Embryonic facial prominence (tissue), 1 donor: ENCODE data around the gene CYB561D2.

Experiments
- DNase-seq: peaks from one replicate; pipeline ENCODE4 v3.0.0-alpha.2; 2016; ENCODE audit errors: extremely low spot score

CYB561D2 gene

DNA sequence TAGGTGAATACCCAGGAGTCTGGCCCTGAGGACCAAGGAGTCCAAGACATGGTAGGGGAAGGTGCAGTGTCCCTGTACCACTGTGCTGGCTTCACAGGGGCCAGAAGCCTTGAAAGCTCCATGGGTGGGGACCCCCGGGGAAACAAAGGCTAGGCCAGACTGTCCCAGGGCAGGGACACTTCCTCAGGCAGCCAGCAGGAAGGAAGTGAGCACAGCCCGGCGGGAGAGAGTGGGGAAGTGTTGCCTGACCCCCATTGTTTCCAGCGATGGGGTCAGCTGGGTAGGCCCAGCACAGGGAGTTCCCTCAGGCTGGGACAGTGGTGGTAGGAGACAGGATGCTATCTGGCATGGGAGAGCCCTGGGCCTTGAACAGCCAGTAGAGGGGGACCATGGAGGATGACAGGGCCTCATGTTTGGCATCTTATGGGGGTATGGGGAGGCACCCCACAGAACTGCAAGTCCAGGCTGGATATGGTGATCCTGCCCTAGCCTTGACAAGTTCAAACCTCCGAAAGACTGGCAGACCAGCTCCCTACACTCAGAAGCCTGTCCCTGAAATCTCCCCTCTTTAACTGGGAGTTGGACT lies 27.0 kb upstream of the CYB561D2 start:
- DNase-seq = no peak

DNA sequence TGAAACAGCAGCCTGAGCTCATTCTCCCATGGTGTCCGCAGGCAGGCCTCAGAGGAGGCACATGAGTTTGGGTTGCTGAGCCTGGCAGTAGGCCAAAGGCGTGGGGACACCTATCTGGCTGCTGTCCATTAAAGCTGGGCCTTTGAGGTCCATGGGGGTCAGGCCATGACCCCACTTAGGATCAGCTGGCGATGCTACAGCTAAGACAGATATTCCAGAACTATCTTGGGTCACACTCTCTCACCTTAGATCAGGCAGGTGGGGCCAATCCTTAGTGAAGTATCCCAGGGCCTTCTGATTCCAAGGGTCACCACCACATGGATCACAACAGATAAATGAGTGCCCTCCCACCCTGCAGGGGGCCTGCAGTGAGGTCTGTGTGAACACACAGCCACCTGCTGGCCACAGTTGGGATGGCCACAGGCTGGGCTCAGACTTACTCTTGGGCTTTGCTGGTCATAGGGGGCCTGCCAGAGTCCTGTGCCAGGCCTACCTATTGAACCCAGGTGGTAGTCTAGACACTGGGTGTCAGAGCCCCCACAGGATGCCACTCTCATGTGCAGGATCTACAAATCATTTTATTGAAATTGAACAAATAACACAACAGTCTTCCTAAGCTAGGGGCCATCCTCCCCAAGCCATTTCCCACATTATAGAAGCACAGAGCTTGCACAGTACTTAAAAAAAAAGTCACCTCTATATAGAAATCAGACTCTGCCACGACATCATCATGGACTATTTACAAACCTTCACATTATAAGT lies 26.1 kb upstream of the CYB561D2 start:
- DNase-seq = no peak

GRCh38 chr3:50325113-50325480 lies 25.6 kb upstream of the CYB561D2 start:
- no peak for DNase-seq

DNA sequence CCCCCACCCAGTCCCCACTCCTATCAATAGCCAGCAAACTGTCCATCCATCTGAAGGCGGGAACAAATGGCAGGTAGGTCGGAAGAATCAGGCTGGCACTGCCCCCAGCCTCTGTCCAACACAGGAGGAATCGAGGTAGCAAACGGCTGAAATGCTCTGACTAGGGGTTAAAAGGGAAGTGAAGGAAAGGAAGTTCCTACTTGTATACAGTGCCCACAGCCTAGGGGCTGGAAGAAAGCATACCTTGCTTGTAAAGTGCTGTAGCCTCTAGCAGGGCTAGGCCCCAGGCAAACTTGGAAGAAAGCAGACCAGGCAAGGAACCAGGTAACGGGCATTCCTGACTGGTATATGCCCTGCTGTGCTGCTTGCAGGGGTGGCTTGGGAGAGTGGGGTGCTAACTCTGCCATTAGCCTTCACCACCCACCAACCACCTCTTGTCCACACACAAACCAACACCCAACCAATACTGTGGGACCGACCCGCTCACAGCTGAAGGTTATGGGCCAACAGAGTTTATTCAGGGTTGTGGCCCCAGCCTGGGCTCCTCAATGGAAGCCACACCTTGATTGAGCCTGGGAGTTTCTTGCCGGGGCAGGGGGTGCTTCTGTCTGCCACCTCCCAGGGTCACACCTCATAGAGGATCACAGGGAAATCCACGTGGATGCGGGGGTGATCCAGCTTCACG lies 25.0 kb upstream of the CYB561D2 start:
- no peak for DNase-seq

- no peak for DNase-seq
These were observed 24.5 kb upstream of the CYB561D2 start for GRCh38 chr3:50326182-50326541.

DNA sequence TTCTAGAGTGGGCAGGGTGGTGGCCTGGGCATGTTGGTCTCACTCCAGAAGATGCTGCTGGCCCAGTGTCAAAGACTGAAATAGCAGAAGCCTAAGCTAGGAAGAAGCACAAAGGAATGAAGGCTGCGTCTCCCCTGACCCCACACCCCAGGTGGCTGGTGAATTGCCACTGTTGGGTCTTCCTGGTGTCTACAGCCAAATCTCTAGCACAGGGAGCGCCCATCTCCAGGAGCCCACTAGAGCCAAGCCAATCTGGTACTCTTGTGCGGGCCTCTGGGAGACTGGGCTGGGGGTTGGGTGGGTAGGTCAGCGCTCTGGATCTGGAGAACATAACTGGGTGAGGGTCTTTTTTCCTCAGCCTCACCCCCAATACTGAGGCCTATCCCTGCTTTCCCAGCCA lies 23.5 kb upstream of the CYB561D2 start:
- DNase-seq = no peak

GRCh38 chr3:50327943-50328691 lies 22.5 kb upstream of the CYB561D2 start, which contains the start of gene TUSC2:
TSS of gene TUSC2 (minus strand) at chr3:50328223. CDS start at chr3:50328099, 124 bp downstream.
- peak; percentile 87 for DNase-seq

DNA sequence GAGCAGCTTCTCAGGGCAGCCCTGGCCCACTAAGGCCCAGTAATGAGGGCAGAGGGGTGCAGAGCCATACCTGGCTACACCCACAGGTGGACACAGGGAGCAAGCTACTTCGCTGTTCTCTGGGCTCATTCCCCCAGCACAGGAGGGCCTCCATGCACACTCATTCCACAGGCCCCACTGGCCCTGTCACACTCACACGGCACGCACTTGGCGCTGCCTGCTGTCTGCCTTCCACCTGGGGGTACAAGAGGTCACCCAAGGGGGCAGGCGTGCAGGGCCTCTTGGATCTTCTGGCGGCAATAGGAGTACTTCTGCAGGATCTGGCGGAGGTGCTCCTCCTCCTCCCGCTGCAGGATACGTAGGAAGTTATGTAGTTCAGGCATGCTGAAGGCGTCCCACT lies 20.3 kb upstream of the CYB561D2 start:
- no peak for DNase-seq

- DNase-seq = no peak
These were observed 19.2 kb upstream of the CYB561D2 start for GRCh38 chr3:50331364-50331907.

DNA sequence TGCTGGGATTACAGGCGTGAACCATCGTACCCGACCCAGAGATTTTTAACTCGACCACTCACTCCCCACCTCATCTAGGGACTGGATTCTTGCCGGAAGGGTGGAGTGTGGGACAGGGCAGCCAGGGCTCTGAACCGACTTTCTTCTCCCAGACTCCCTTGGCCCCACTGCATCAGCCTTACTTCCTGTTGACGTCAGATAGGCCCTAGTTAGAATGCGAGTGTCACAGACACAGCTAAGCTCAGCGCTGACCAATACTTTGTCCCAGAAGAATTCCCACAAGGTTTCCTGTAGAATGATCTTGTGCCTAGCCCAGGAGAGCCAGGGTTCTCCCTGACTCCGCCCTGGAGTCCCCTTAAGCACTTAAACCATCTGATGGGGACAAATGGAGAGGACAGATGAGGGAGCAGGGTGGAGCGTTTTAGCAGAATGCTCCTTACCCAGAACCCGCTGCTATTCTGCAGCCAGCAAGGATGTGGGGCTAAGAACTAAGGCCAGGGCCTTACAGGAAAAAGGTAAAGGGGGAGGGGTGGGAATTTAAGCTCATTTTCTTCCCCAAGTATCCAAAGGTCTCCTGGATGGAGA lies 16.8 kb upstream of the CYB561D2 start:
- no peak for DNase-seq

- no peak for DNase-seq
These were observed 16.2 kb upstream of the CYB561D2 start for GRCh38 chr3:50334339-50335075.

DNA sequence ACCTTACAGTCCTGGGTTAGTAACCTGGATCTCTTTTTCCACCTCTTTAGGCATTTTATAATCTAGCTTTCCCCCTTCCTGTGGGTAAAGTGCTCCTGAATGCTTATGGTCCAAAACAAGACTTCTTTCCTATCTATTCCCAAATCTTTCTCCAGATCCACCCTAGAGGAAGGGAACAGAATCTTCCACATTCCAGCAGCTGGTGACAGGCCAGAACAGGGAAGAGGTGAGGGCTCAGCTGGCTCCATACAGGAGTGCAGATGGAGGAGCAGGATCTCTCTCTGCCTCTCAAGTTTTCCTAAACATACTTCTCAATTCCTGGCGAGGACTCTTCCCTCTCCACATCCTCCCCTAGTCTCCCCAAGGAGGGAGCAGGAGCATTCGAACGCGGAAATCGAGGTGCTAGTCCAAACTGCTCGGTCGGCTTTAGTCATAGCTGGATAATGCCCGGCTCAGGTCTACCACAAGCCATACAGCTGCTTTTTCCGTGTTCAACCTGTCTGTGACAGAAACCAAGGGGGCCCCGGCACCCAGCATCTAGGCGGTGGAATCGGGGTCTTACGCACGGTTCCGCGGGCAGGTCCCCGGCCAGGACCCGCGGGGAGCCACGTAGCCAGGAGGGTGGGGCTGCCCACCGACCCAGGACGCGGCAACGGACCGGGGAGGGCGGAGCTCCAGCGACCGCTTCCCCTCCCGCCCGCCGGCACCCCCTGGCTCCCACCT lies 14.0 kb upstream of the CYB561D2 start:
- DNase-seq = no peak

DNA sequence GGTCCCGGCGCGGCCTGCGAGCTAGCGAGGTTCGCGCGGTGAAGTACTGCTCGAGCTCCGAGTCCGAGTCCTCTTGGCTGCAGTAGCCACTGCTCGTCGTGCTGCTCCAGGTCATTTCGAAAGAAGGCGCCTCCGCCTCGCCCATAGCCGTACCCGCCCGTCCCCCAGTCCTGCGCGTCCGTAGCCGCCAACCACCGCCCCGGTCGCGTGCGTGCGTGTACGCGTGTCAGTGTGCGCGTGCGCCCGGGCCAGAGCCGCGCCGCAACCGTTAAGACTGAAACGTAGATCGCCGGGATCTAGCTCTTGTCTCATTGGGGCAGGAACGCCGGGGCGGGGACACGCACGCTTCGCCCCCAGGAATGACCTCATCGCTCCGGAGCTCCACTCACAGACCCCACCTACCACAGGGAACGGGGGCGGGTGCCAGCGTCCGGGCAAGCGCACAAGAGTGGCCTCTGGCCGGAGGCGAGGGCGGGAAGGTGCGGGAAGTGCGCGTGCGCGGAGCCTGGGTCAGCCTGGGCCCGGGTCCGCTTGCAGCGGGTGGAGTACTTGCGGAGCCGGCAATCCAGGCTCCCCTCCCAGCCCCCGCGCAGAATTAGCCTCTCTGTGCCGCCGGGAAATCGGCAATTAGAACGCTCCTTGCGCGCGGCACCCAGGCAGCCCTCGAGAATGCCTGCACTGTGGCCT lies 13.3 kb upstream of the CYB561D2 start:
- DNase-seq = peak; percentile 96

- DNase-seq = no peak
These were observed 11.7 kb upstream of the CYB561D2 start for GRCh38 chr3:50338965-50339364.

DNA sequence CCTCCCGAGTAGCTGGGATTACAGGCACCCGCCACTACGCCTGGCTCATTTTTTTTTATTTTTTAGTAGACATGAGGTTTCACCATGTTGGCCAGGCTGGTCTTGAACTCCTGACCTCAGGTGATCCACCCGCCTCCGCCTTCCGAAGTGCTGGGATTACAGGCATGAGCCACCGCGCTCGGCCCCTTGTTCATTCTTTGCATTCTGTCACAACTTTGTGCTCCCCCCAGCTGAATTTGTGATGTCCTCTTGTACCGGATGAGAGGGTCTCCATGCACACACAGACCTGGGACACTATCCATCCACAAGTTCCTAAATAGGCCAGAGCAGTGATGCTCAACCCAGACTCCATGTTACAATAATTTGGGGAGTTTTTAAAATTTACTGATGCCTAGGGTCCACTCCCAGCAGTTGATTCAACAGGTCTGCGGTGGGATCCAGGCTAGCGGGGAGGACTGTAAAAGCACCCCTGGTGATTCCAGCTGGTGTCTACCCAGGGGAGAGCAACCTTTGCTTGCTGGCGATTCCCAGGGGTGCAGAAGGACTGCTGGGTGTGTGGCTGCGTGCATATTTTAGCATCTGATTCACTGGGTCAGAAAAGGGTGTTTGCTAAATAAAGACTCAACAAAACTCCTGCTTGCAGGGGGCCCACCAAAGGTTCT lies 11.0 kb upstream of the CYB561D2 start:
- no peak for DNase-seq

DNA sequence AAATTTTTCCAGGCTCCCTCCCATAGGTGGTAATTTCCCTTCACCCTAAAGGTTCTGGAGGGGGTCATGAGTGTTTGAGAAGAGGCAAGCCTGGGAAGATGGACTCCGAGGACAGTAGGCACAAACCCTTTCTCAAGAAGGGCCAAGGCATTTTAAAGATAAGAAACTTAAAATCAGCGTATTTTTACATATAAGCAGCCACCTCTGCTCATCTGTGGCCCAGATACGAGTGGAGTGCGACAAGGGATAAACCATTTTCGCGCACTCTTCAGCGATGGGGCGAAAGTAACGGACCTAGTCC lies 10.6 kb upstream of the CYB561D2 start:
- DNase-seq = no peak

- DNase-seq = no peak
These were observed 10.0 kb upstream of the CYB561D2 start, which contains the start of gene RASSF1 for GRCh38 chr3:50340448-50341329. TSS of gene RASSF1 (minus strand) at chr3:50340836. CDS start at chr3:50340805, 31 bp downstream.

DNA sequence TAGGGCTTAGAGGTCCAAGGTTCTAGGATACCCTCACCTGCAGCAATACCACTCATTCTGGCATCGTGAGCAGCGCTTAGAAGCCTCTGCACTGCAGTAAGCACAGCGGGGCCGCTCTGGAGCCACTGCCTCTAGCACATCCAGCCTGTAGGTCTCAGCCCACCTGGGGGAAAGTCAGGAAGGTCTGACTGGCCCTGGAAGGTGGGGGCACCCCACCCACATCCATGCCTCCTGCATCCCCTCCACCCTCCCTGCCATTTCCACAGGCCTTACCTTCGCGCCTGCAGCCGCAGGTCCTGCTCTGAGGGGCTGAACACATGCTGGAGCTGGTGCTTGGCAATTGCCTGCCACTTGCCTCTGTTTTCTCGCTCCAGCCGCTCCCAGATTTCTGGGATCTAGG lies 9.1 kb upstream of the CYB561D2 start:
- no peak for DNase-seq
